WTC11 (cell line): ENCODE data around the gene TPRG1L. TPM values are rescaled to one million over a fixed set of nuclear protein-coding genes. Genes with fewer than 3 reads are reported as not detected.

Source experiments
- ATAC-seq: fragments of 200-7000 bp; cut with Tn5 transposase; 2 replicates; pipeline ENCODE4 v1.10.0; 2021; ENCODE audit warnings: mild to moderate bottlenecking, moderate library complexity
- CTCF ChIA-PET: fragments of 300-600 bp; sonication (Branson Sonifier 250); formaldehyde crosslinking; loops from one replicate; lab custom pipeline; 2021; ENCODE audit warnings: antibody characterized with exemption; lab: Charles Lee
- POLR2A ChIA-PET: fragments of 350-600 bp; sonication (Branson Sonifier 250); formaldehyde crosslinking; loops from one replicate; lab custom pipeline; 2021; ENCODE audit warnings: antibody characterized with exemption; lab: Charles Lee
- DNase-seq: peaks from one replicate; pipeline ENCODE4 v3.0.0; 2021; ENCODE audit warnings: low spot score
- H3K27ac Mint-ChIP-seq: 2 replicates; pipeline ENCODE4 v1.8.0; 2021; ENCODE audit warnings: mixed read lengths
- H3K27me3 Mint-ChIP-seq: 2 replicates; pipeline ENCODE4 v1.8.0; 2021; ENCODE audit warnings: low read depth, mild to moderate bottlenecking, moderate library complexity, mixed read lengths
- H3K36me3 Mint-ChIP-seq: 2 replicates; pipeline ENCODE4 v1.8.0; 2021; ENCODE audit warnings: mixed read lengths
- H3K4me1 Mint-ChIP-seq: 2 replicates; pipeline ENCODE4 v1.8.0; 2022; ENCODE audit warnings: mixed read lengths
- H3K4me3 Mint-ChIP-seq: 2 replicates; pipeline ENCODE4 v1.8.0; 2021; ENCODE audit warnings: mild to moderate bottlenecking, moderate library complexity, mixed read lengths
- H3K9me3 Mint-ChIP-seq: 2 replicates; pipeline ENCODE4 v1.8.0; 2021; ENCODE audit warnings: mixed read lengths
- AFF4 ChIP-seq: sonication (generic); formaldehyde crosslinking; IDR thresholded peaks from 2 replicates; pipeline ENCODE4 v1.8.1; 2023; ENCODE audit warnings: mild to moderate bottlenecking, missing genetic modification reagents, borderline replicate concordance
- ARID4B ChIP-seq: sonication (generic); formaldehyde crosslinking; IDR thresholded peaks from 2 replicates; pipeline ENCODE4 v1.8.0; 2023; ENCODE audit warnings: missing genetic modification reagents, mild to moderate bottlenecking, borderline replicate concordance
- CBFB ChIP-seq: sonication (generic); formaldehyde crosslinking; IDR thresholded peaks from 2 replicates; pipeline ENCODE4 v1.8.1; 2022; ENCODE audit warnings: mild to moderate bottlenecking, low read depth, missing genetic modification reagents
- FOXK1 ChIP-seq: sonication (generic); formaldehyde crosslinking; IDR thresholded peaks from 2 replicates; pipeline ENCODE4 v1.8.0; 2022; ENCODE audit warnings: mild to moderate bottlenecking, moderate library complexity, missing genetic modification reagents
- HMGA2 ChIP-seq: fragments of 250-450 bp; sonication (Bioruptor Pico); IDR thresholded peaks from 2 replicates; pipeline ENCODE4 v1.4.0; 2021; ENCODE audit warnings: mild to moderate bottlenecking, moderate library complexity
- HMGXB4 ChIP-seq: sonication (generic); formaldehyde crosslinking; IDR thresholded peaks from 2 replicates; pipeline ENCODE4 v1.8.1; 2023; ENCODE audit warnings: mild to moderate bottlenecking, moderate library complexity, missing genetic modification reagents
- JAZF1 ChIP-seq: fragments of 250-450 bp; sonication (Bioruptor Pico); IDR thresholded peaks from 2 replicates; pipeline ENCODE4 v1.9.0; 2021; ENCODE audit warnings: moderate library complexity, mild to moderate bottlenecking, inconsistent platforms
- JUN ChIP-seq: sonication (generic); formaldehyde crosslinking; IDR thresholded peaks from 2 replicates; pipeline ENCODE4 v1.8.0; 2023; ENCODE audit warnings: mild to moderate bottlenecking, missing genetic modification reagents
- KAT7 ChIP-seq: sonication (generic); formaldehyde crosslinking; IDR thresholded peaks from 2 replicates; pipeline ENCODE4 v1.8.1; 2023; ENCODE audit warnings: missing genetic modification reagents, mild to moderate bottlenecking, borderline replicate concordance
- NFYB ChIP-seq: sonication (generic); formaldehyde crosslinking; conservative IDR thresholded peaks from 2 replicates; pipeline ENCODE4 v1.8.0; 2022; ENCODE audit warnings: low read depth, missing genetic modification reagents
- NR1H2 ChIP-seq: sonication (generic); formaldehyde crosslinking; IDR thresholded peaks from 2 replicates; pipeline ENCODE4 v1.9.0; 2021; ENCODE audit warnings: mild to moderate bottlenecking, moderate library complexity, missing genetic modification reagents
- OVOL2 ChIP-seq: fragments of 250-450 bp; sonication (Bioruptor Pico); IDR thresholded peaks from 2 replicates; pipeline ENCODE4 v1.9.0; 2021; ENCODE audit warnings: mild to moderate bottlenecking, borderline replicate concordance
- PREB ChIP-seq: sonication (generic); formaldehyde crosslinking; IDR thresholded peaks from 2 replicates; pipeline ENCODE4 v1.8.1; 2022; ENCODE audit warnings: mild to moderate bottlenecking, missing genetic modification reagents, moderate library complexity, borderline replicate concordance
- RELA ChIP-seq: sonication (generic); formaldehyde crosslinking; IDR thresholded peaks from 2 replicates; pipeline ENCODE4 v1.8.1; 2022; ENCODE audit warnings: missing genetic modification reagents, mild to moderate bottlenecking, borderline replicate concordance
- RORB ChIP-seq: fragments of 250-450 bp; sonication (Bioruptor Pico); IDR thresholded peaks from 2 replicates; pipeline ENCODE4 v1.9.0; 2021; ENCODE audit warnings: mild to moderate bottlenecking
- SP1 ChIP-seq: sonication (generic); formaldehyde crosslinking; conservative IDR thresholded peaks from 2 replicates; pipeline ENCODE4 v1.8.1; 2022; ENCODE audit warnings: missing genetic modification reagents
- ZBTB21 ChIP-seq: sonication (generic); formaldehyde crosslinking; IDR thresholded peaks from 2 replicates; pipeline ENCODE4 v1.8.1; 2023; ENCODE audit warnings: mild to moderate bottlenecking, missing genetic modification reagents, borderline replicate concordance
- ZNF263 ChIP-seq: sonication (generic); formaldehyde crosslinking; IDR thresholded peaks from 2 replicates; pipeline ENCODE4 v1.8.1; 2022; ENCODE audit warnings: low read depth, mild to moderate bottlenecking, moderate library complexity, missing genetic modification reagents
- ZNF317 ChIP-seq: sonication (generic); formaldehyde crosslinking; IDR thresholded peaks from 2 replicates; pipeline ENCODE4 v1.8.1; 2023; ENCODE audit warnings: low read depth, mild to moderate bottlenecking, moderate library complexity, missing genetic modification reagents, borderline replicate concordance
- ZNF423 ChIP-seq: fragments of 250-450 bp; sonication (Bioruptor Pico); IDR thresholded peaks from 2 replicates; pipeline ENCODE4 v2.1.2; 2022; ENCODE audit warnings: mild to moderate bottlenecking, moderate library complexity
- total RNA-seq: library from RNA; stranded (reverse); gene quantifications from 3 replicates; pipeline ENCODE4 v1.2.3, GENCODE V29; 2021

The TPRG1L gene
- total RNA-seq, 1 experiment from 2014 or later: 20.9 TPM

GRCh38 chr1:3663999-3664699 lies 39.3 kb downstream of the TPRG1L start (continued):
- TF ChIP-seq AFF4 (CRISPR knock-in tag) (no peak), ZNF263 (no peak), CBFB (no peak), PREB (no peak), ZNF317 (CRISPR knock-in tag) (no peak), NFYB (CRISPR knock-in tag) (no peak), KAT7 (no peak), HMGA2 (CRISPR knock-in tag) (no peak), JUN (CRISPR knock-in tag) (no peak), SP1 (CRISPR knock-in tag) (no peak)

- POLR2A ChIA-PET: no interaction called here
- Mint-ChIP-seq H3K4me1 (peaks cover 7% of the 10 kb centered on the region), H3K27me3 (peaks cover 11% of the 10 kb centered on the region), H3K36me3 (no peaks in the 10 kb centered on the region), H3K9me3 (no peaks in the 10 kb centered on the region), H3K27ac (no peak overlapping the region), H3K4me3 (no peak overlapping the region)
- DNase-seq: peak; percentile 2
- ATAC-seq: no peak
- TF ChIP-seq JUN (CRISPR knock-in tag) (no peak), ARID4B (no peak), FOXK1 (CRISPR knock-in tag) (no peak), HMGXB4 (CRISPR knock-in tag) (no peak), RELA (no peak), RORB (no peak), JAZF1 (CRISPR knock-in tag) (no peak), SP1 (CRISPR knock-in tag) (no peak), HMGA2 (CRISPR knock-in tag) (no peak), ZNF423 (CRISPR knock-in tag) (no peak), NFYB (CRISPR knock-in tag) (no peak), ZBTB21 (no peak), NR1H2 (CRISPR knock-in tag) (no peak), OVOL2 (CRISPR knock-in tag) (no peak), CBFB (no peak)
- CTCF ChIA-PET: interaction anchor here (0.9 to 1.6 kb wide), 8 partner anchors 12 to 212 kb away, joined by 3 to 6 read pairs (median 4); no protein-coding TSS in a partner anchor
These were observed 40.0 kb downstream of the TPRG1L start for GRCh38 chr1:3664700-3665375.
